H9 (cell line): ENCODE data around the gene SART1. TPM values are rescaled to one million over a fixed set of nuclear protein-coding genes. Genes with fewer than 3 reads are reported as not detected.
A peak's percentile ranks its signal among the peaks of the same experiment; 100 is the strongest.

ENCODE experiments used
- DNase-seq: peaks from one replicate; pipeline ENCODE4 v3.0.0-alpha.2; 2017
- H2AFZ ChIP-seq: one replicate; pipeline ENCODE4 v1.6.1; 2013; ENCODE audit warnings: mild to moderate bottlenecking, low read length, control low read depth, moderate library complexity
- H2AK5ac ChIP-seq: 2 replicates; pipeline ENCODE4 v1.6.1; 2013; ENCODE audit warnings: low read length, control low read depth, mixed read lengths; ENCODE audit not compliant: insufficient read length
- H2BK120ac ChIP-seq: one replicate; pipeline ENCODE4 v1.6.1; 2013; ENCODE audit warnings: low read depth, mild to moderate bottlenecking, low read length, control low read depth, inconsistent platforms; ENCODE audit not compliant: poor library complexity, severe bottlenecking
- H2BK12ac ChIP-seq: 2 replicates; pipeline ENCODE4 v1.6.1; 2013; ENCODE audit warnings: low read length, control low read depth, mixed read lengths, low read depth; ENCODE audit not compliant: insufficient read length
- H2BK15ac ChIP-seq: 2 replicates; pipeline ENCODE4 v1.6.1; 2013; ENCODE audit warnings: low read depth, low read length, control low read depth
- H2BK20ac ChIP-seq: one replicate; pipeline ENCODE4 v1.6.1; 2013; ENCODE audit warnings: low read depth, mild to moderate bottlenecking, low read length, control low read depth, inconsistent platforms; ENCODE audit not compliant: poor library complexity, severe bottlenecking
- H2BK5ac ChIP-seq: 2 replicates; pipeline ENCODE4 v1.6.1; 2013; ENCODE audit warnings: low read length, control low read depth, mixed read lengths; ENCODE audit not compliant: insufficient read length
- H3K14ac ChIP-seq: 2 replicates; pipeline ENCODE4 v1.6.1; 2013; ENCODE audit warnings: low read length, control low read depth; ENCODE audit not compliant: insufficient read depth
- H3K18ac ChIP-seq: 2 replicates; pipeline ENCODE4 v1.6.1; 2013; ENCODE audit warnings: low read depth, mild to moderate bottlenecking, mixed read lengths, low read length, control low read depth; ENCODE audit not compliant: insufficient read length
- H3K23ac ChIP-seq: 2 replicates; pipeline ENCODE4 v1.6.1; 2013; ENCODE audit warnings: low read length, control low read depth, mixed read lengths, low read depth; ENCODE audit not compliant: insufficient read length
- H3K23me2 ChIP-seq: 2 replicates; pipeline ENCODE4 v1.6.1; 2013; ENCODE audit warnings: low read depth, mild to moderate bottlenecking, mixed read lengths, low read length, control low read depth; ENCODE audit not compliant: insufficient read length, poor library complexity, severe bottlenecking
- H3K27ac ChIP-seq: 2 replicates; pipeline ENCODE4 v1.5.1; 2013; ENCODE audit warnings: low read length, control low read depth, mixed read lengths, low read depth; ENCODE audit not compliant: insufficient read length
- H3K27me3 ChIP-seq: 2 replicates; pipeline ENCODE4 v1.6.1; 2013; ENCODE audit warnings: low read length, control low read depth, inconsistent platforms; ENCODE audit not compliant: insufficient read depth
- H3K4ac ChIP-seq: 2 replicates; pipeline ENCODE4 v1.6.1; 2013; ENCODE audit warnings: low read depth, mild to moderate bottlenecking, control low read depth, inconsistent platforms, low read length, moderate library complexity
- H3K4me1 ChIP-seq: 2 replicates; pipeline ENCODE4 v1.6.1; 2013; ENCODE audit warnings: low read length, control low read depth, inconsistent platforms; ENCODE audit not compliant: insufficient read depth
- H3K4me2 ChIP-seq: 2 replicates; pipeline ENCODE4 v1.6.1; 2013; ENCODE audit warnings: low read length, control low read depth, mixed read lengths; ENCODE audit not compliant: insufficient read length, insufficient read depth
- H3K56ac ChIP-seq: 2 replicates; pipeline ENCODE4 v1.6.1; 2013; ENCODE audit warnings: low read depth, mild to moderate bottlenecking, mixed read lengths, low read length, control low read depth; ENCODE audit not compliant: insufficient read length
- H3K79me1 ChIP-seq: 2 replicates; pipeline ENCODE4 v1.6.1; 2013; ENCODE audit warnings: low read depth, mild to moderate bottlenecking, moderate library complexity, low read length, control low read depth, inconsistent platforms; ENCODE audit not compliant: insufficient read depth, poor library complexity, severe bottlenecking
- H3K79me2 ChIP-seq: 2 replicates; pipeline ENCODE4 v1.6.1; 2013; ENCODE audit warnings: low read length, control low read depth, inconsistent platforms; ENCODE audit not compliant: insufficient read depth
- H3K9ac ChIP-seq: 2 replicates; pipeline ENCODE4 v1.6.1; 2013; ENCODE audit warnings: low read length, control low read depth, mixed read lengths; ENCODE audit not compliant: insufficient read length; ENCODE audit errors: extremely low read depth
- H3K9me3 ChIP-seq: one replicate; pipeline ENCODE4 v1.6.1; 2013; ENCODE audit warnings: low read depth, low read length, inconsistent platforms; ENCODE audit not compliant: control insufficient read depth
- H3T11ph ChIP-seq: one replicate; pipeline ENCODE4 v1.6.1; 2013; ENCODE audit warnings: mild to moderate bottlenecking, low read length, control low read depth, inconsistent platforms
- H4K20me1 ChIP-seq: one replicate; pipeline ENCODE4 v1.6.1; 2013; ENCODE audit not compliant: control insufficient read depth, insufficient read length, insufficient read depth
- H4K5ac ChIP-seq: 2 replicates; pipeline ENCODE4 v1.6.1; 2013; ENCODE audit warnings: low read depth, mild to moderate bottlenecking, mixed read lengths, low read length, control low read depth; ENCODE audit not compliant: insufficient read length
- H4K8ac ChIP-seq: replicated peaks from 2 replicates; pipeline ENCODE4 v1.6.1; 2013; ENCODE audit warnings: low read length, control low read depth, mixed read lengths, low read depth; ENCODE audit not compliant: insufficient read length
- H4K91ac ChIP-seq: 2 replicates; pipeline ENCODE4 v1.6.1; 2013; ENCODE audit warnings: low read depth, mild to moderate bottlenecking, moderate library complexity, mixed read lengths, low read length, control low read depth; ENCODE audit not compliant: insufficient read length
- H3K27ac Mint-ChIP-seq, 3 experiments: 2 replicates in 2 of 3; 3 replicates in 1 of 3; pipeline ENCODE4 v1.8.0; 2020 to 2021; ENCODE audit warnings: mixed read lengths in 3 of 3, mild to moderate bottlenecking in 1 of 3, moderate library complexity in 1 of 3
- H3K27me3 Mint-ChIP-seq: 2 replicates; pipeline ENCODE4 v1.8.0; 2021; ENCODE audit warnings: low read depth, mild to moderate bottlenecking, moderate library complexity, mixed read lengths
- H3K36me3 Mint-ChIP-seq, 3 experiments: 2 replicates in 2 of 3; 3 replicates in 1 of 3; pipeline ENCODE4 v1.8.0; 2020 to 2021; ENCODE audit warnings: low read depth in 3 of 3, mixed read lengths in 3 of 3; ENCODE audit not compliant: insufficient read depth in 1 of 3
- H3K4me1 Mint-ChIP-seq, 2 experiments: 2 replicates each; pipeline ENCODE4 v1.8.0; 2020; ENCODE audit warnings: mixed read lengths in 2 of 2
- H3K4me3 Mint-ChIP-seq, 2 experiments: 2 replicates in 1 of 2; 3 replicates in 1 of 2; pipeline ENCODE4 v1.8.0; 2020 to 2021; ENCODE audit warnings: mild to moderate bottlenecking in 2 of 2, mixed read lengths in 2 of 2, moderate library complexity in 1 of 2
- H3K9me3 Mint-ChIP-seq, 2 experiments: 2 replicates in 1 of 2; 3 replicates in 1 of 2; pipeline ENCODE4 v1.8.0; 2020; ENCODE audit warnings: mild to moderate bottlenecking in 2 of 2, mixed read lengths in 2 of 2, moderate library complexity in 1 of 2
- WGBS: extraction: QIAGEN DNeasy Blood & Tissue Kit; methylation state at CpG from one replicate; pipeline ENCODE4 v1.1.7; 2013; ENCODE audit warnings: missing lambda C conversion rate, low lambda C conversion rate, mixed read lengths; ENCODE audit not compliant: insufficient read length; ENCODE audit errors: extremely low coverage; 5-methylcytosine and 5-hydroxymethylcytosine counted together
- total RNA-seq: library from RNA; stranded (reverse); gene quantifications from 2 replicates; pipeline ENCODE4 v1.2.1, GENCODE V29; 2021
- TF ChIP-seq, protein P1 (sequence below): fragments of 200-600 bp; sonication (generic); conservative IDR thresholded peaks from 3 replicates; pipeline ENCODE4 v1.8.0; 2021; ENCODE audit warnings: antibody characterized with exemption, mild to moderate bottlenecking

Gene SART1
- total RNA-seq, 1 experiment from 2014 or later: 52.0 TPM

GRCh38 chr11:66011239-66011784 is 49.8 kb downstream of the SART1 start:
- no peak overlapping the region for H3T11ph ChIP-seq
- no peak overlapping the region for H3K18ac ChIP-seq
- no peak overlapping the region for H3K23ac ChIP-seq
- H3K27me3 Mint-ChIP-seq: no peaks in the 10 kb centered on the region; the same call in 1 of the 2 replicates
- no peaks in the 10 kb centered on the region for H3K79me2 ChIP-seq
- no peaks in the 10 kb centered on the region for H3K9me3 Mint-ChIP-seq
- TF ChIP-seq, protein P1, sequence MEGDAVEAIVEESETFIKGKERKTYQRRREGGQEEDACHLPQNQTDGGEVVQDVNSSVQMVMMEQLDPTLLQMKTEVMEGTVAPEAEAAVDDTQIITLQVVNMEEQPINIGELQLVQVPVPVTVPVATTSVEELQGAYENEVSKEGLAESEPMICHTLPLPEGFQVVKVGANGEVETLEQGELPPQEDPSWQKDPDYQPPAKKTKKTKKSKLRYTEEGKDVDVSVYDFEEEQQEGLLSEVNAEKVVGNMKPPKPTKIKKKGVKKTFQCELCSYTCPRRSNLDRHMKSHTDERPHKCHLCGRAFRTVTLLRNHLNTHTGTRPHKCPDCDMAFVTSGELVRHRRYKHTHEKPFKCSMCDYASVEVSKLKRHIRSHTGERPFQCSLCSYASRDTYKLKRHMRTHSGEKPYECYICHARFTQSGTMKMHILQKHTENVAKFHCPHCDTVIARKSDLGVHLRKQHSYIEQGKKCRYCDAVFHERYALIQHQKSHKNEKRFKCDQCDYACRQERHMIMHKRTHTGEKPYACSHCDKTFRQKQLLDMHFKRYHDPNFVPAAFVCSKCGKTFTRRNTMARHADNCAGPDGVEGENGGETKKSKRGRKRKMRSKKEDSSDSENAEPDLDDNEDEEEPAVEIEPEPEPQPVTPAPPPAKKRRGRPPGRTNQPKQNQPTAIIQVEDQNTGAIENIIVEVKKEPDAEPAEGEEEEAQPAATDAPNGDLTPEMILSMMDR: no peak
- H4K8ac ChIP-seq: no peak overlapping the region
- no peak overlapping the region for H2AFZ ChIP-seq
- H3K27ac Mint-ChIP-seq: no peak overlapping the region
- no peaks in the 10 kb centered on the region for H3K4me1 ChIP-seq
- no peak overlapping the region for H2AK5ac ChIP-seq
- H2BK120ac ChIP-seq: no peak overlapping the region
- H2BK12ac ChIP-seq: no peak overlapping the region
- no peaks in the 10 kb centered on the region for H3K36me3 Mint-ChIP-seq
- peaks cover 4% of the 10 kb centered on the region; the same call in 1 of the 2 replicates for H3K27me3 ChIP-seq
- H2BK20ac ChIP-seq: no peak overlapping the region
- no peak overlapping the region for H3K9ac ChIP-seq
- H3K23me2 ChIP-seq: peaks cover 5% of the 10 kb centered on the region
- H2BK5ac ChIP-seq: no peak overlapping the region
- no peaks in the 10 kb centered on the region for H3K9me3 ChIP-seq
- H3K56ac ChIP-seq: no peak overlapping the region
- H4K5ac ChIP-seq: no peak overlapping the region
- no CpG with 5 or more reads among the region's 14 CpGs for WGBS
- H3K79me1 ChIP-seq: no peaks in the 10 kb centered on the region
- no peak overlapping the region for H3K14ac ChIP-seq
- H3K4me3 Mint-ChIP-seq: no peak overlapping the region
- H4K91ac ChIP-seq: no peak overlapping the region
- H2BK15ac ChIP-seq: no peak overlapping the region
- no peaks in the 10 kb centered on the region for H4K20me1 ChIP-seq
- H3K4me2 ChIP-seq: peak overlapping the region; percentile 38
- DNase-seq: peak; percentile 71
- H3K4ac ChIP-seq: no peak overlapping the region
- peaks cover 16 to 30% of the 10 kb centered on the region in 2 experiments for H3K4me1 Mint-ChIP-seq
- no peak overlapping the region for H3K27ac ChIP-seq
